Thyroid gland (tissue), 4 donors: Measurements from ENCODE around the gene CAMK1D.

ENCODE experiments used
- CTCF ChIP-seq, 6 experiments: fragments of 200-600 bp in 3 of 6; fragments of 450-650 bp in 3 of 6; sonication (generic) in 3 of 6; IDR thresholded peaks; one replicate each; pipeline ENCODE4 v1.5.1; 2016 to 2019; ENCODE audit warnings: antibody characterized with exemption in 6 of 6, mild to moderate bottlenecking in 2 of 6, inconsistent platforms in 1 of 6, moderate library complexity in 1 of 6
- POLR2A ChIP-seq, 2 donors: fragments of 450-650 bp; IDR thresholded peaks; one replicate each; pipeline ENCODE4 v1.6.1; 2017; ENCODE audit warnings: antibody characterized with exemption in 2 of 2, mild to moderate bottlenecking in 2 of 2, moderate library complexity in 1 of 2

- TF ChIP-seq CTCF (IDR thresholded peaks at IDR 0.05) (no peak), POLR2A (IDR thresholded peaks at IDR 0.05) (no peak)
Measured at GRCh38 chr10:12470719-12471118, 121.4 kb downstream of the CAMK1D start.
